GM12801 (cell line): ENCODE measurements around the gene CD1D.

Experiments
- CTCF ChIP-seq: IDR thresholded peaks from one replicate; pipeline ENCODE4 v1.5.1; 2011; ENCODE audit warnings: control low read depth; ENCODE audit not compliant: insufficient read length; ENCODE audit errors: extremely low read depth

The CD1D gene

GRCh38 chr1:158212320-158212719 is 31.6 kb downstream of the CD1D start:
- TF ChIP-seq CTCF: no peak

- no peak for TF ChIP-seq CTCF
Measured at GRCh38 chr1:158227904-158228623, 47.4 kb downstream of the CD1D start.
